GM19455 (cell line): ENCODE results near the gene GATB.

Source experiments
- ATAC-seq: cut with Tn5 transposase; IDR thresholded peaks from one replicate; pipeline ENCODE4 v1.9.1; 2021; ENCODE audit not compliant: unreplicated experiment

GATB gene

DNA sequence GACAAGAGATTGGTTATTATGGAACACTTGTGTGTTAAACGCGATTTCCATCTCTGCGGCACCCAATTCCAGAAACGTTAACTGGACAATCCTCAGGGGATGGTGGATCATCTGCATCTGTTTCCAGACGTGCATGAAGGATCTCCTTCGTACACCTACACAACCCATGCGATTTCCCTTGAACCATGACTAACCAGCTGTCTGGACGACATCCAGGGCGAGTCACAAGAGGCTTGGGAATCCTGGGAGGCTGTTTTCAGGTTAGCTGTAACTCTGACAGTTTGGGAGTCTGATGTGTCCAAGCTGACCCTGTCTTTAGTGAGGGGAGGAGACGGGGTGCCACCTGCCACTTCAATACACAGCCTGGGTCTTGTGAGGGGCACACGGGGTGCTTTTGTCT, 84.5 kb downstream of the GATB start:
- ATAC-seq, result no peak

DNA sequence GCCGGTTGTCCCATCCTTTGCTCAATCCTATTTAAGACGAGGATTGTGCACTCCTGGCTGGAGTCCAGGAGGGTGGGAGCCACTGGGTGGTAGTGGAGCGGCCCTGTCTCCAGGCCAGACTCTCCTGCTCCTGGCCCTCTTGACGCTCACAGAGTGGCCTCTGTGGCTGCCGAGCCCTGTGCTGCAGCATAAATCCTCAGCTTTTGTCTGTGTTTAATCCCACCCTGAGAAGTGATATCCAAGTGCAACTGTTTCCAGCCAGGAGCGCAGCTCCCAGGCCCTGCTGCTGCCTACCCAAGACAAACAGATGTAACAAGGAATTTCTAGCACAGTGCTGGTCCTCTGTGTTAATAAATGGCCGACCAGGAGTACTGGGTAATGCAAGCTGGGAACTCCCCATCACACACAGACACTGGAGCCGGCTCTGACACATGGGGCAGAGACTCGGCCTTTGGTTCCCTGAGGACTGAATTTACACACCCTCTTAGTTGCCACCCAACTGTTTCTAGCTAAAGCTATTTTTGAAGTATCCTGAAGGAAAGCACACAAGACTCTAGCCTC, 85.3 kb downstream of the GATB start:
- no peak for ATAC-seq

DNA sequence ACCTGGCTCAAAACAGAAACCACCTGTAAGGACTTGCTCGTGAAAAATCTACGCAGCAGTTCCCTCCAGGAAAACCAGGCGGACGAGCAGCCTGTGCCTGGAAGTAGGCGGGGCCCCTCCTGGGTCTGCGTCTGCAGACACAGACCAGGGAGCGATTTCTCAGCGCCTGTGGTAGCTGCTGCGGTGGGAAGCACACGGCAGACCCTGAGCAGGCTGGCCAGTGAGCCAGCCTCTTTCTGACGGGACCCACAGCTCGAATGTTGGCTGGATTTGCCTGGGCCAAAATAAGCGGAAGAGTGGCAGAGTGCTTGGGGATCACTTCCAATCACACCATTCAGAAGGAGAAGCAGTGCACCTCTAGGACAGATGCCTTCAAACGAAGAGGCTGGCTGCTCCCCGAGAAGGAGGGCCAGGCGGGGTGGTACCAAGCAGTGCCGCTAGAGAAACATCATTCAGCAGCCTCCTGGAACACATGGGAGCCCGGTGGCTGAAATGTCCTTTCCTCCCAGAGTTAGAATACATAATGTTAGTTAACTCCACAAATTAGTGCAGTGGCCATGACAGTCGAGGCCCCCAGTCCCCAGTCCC, 85.9 kb downstream of the GATB start:
- no peak for ATAC-seq

DNA sequence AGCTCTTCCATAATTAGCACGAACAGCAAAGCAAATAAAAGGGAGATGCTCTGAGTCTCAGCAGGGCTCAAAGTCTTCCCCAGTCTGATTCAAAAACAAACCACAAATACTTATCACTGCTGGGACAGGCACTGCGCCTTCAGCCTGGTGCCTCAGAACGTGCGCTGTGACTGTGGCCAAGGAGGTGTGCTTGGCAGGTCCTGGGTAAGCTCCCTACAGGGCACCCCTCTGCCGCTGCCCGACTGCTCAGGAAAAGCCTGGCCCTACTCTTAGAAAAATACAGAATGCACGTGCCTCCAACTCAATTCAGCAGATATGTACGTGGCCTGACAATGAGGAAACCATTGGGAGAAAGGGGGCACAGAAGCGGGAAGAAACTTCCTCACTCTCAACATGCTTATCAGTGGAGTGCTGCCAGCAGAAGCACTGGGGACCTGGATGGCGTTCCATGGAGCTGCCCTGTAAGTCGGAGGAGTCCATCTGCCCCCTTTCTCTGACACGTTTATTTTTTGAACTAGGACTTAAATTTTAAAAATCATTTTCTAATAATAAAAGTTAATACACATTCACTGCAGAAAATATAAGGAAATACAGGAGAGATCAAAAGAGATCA, 86.8 kb downstream of the GATB start:
- no peak for ATAC-seq

DNA sequence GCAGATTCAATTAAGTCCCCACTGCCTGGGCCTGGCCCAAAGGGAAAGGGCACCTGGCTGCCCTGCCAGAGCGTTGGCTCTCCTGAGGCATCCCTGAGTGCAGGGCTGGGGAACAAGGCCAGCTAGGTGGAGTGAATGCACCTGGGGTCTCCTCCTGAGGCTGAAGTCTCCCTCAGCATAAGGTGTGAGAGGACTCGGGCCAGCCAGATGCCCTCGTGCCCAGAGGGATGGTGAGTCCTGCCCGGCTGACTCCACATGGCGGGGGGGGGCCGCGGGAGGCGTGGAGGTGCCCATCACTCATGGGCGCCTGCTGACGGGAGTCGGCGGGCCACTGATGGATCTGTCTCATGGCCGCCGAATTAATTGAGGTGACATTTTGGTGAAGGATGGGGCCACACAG, 87.8 kb downstream of the GATB start:
- no peak for ATAC-seq

DNA sequence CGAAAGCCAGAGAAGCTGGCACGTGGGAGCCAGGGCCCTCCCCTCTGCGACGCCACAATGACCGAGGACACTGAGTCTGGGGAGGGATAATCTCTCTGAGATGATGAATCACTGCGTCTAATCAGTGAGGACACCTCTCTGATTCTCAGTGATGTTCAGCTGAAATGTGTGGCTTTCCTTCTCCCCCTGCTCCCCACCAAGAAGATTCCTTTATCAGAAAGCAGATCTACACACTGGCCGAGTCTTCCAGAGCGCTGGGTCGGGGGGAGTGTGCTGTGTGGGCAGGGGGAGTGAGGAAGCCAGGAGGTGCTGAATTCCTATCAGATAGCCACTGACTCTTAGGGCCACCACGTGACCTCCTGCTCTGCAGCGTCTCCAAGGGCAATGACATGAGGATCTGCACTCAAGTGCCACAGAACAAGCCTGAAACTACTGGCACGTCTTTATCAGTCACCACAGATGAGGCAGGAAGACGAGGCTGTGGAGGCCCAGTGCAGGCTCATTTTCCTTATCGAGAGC, 89.2 kb downstream of the GATB start:
- ATAC-seq, result no peak

DNA sequence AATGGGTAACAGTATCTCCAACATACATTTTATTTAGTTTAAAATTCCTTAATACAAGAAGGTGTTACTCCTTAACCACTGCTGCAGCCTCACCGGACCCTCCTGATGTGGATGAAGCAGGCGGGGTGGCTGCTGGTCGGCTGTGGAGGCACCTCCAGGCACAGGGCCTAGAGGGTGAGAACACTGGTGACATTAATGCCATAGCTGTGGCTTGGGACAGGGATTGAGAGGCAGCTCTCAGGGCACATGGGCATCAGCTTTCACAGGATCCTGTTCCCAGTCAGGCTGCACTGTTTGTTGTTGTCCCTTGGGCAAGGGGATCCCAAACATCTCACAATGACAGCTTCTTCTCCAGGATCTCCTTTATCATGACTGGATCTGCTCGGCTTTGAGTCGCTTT, 90.0 kb downstream of the GATB start:
- no peak for ATAC-seq

DNA sequence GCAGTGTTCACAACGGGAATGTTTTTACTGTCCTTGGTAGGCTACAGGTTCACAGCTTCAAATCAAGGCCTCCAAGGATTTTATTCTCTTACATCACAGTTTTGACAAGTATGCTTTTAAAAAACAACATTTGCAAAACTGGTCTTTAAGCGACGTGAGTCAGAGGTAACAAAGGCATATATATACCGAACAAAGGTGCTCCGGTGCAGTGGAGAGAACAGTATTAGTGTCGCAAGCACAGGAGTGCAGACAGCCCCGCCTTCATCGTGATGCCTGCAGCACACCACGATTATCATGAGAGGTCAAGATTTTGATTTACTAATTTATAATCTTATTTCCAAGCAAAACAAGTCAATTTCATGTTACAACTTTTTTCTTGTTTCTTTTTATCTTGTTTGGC, 90.8 kb downstream of the GATB start:
- no peak for ATAC-seq

DNA sequence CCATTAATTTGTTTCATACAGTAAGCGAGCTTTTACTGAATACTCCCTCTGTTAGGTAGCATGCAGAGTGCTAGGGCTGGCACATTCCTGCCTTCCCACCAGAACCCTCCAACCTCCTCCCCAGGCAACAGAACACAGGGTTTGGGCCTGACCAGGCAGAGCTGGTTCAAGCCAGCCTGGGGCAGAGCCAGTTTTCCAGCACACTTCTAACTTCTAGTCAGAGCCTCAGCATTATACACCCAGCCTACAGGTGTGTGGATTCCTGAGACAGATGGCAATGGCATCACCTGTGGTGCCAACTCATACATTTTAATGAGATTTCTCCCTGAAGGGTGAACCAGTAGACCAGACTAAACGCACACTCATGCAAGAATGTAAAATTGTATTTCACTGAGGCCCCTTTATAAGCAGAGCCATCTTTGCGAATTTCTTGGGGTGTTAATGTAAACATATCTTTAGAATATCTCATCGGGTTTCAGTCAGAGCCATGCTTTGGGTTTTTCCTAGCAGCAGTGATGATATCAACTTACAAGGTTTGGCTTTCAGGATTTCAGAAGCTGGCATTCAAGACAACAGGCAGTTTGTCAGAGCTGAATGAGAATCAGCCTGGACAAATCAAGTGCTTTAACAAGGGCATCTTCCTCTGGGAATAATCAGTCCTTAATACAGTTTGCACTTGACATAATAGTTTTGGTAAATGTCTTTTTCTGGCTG, 92.0 kb downstream of the GATB start:
- no peak for ATAC-seq

DNA sequence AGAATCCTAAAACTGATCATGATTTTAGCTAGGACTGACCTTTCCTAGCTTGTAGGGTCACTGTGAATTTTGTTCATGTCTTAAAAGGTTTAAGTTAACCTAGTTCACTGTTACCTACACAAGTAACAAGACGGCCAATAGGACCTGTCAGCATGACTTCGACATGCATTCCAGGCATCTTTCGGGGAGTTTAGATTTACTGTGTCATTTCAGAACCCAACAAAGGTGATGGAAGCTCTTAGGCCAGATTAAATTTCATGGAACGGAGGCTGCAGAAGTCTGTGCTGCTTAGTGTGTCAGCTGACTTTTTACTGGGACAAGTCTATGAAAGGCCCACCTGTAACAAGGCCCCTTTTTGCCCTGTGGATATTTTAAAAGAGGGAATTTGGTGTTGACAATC, 93.1 kb downstream of the GATB start:
- ATAC-seq, result no peak

DNA sequence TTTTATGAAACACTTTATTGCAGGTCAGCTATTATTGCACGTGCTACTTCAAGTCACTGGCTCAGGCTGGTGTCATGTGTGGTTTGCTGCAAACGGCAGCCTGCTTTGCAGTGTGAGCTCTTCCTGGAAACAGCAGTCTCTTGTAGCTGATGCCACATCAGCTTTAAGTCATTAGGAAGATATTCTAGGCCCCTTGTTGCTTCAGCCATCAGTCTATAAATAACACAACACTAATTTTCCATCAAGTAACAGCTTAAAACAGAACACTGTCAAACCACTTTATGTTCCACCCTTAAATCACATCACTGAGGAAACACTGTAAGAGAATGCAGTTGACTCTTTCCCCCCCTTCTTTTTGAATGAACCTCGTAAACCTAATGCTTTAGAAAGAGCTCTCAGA, 93.8 kb downstream of the GATB start:
- no peak for ATAC-seq

DNA sequence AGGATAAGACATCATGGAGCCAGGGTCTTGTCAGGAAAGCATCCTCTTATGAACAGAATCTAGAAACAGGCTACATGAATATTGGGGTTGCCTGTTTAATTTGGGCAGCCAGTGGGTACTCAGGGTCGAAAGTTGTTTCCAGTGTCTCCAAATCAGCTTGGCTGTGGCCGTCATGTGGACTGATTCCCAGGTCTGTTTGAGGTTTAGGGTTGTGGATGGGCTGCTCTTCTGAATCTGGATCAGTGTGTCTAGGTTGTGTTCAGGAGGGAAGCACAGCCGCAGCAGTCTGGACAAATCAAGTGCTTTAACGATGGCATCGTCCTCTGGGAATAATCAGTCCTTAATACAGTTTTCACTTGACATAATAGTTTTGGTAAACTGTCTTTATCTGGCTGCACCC, 94.3 kb downstream of the GATB start:
- no peak for ATAC-seq

DNA sequence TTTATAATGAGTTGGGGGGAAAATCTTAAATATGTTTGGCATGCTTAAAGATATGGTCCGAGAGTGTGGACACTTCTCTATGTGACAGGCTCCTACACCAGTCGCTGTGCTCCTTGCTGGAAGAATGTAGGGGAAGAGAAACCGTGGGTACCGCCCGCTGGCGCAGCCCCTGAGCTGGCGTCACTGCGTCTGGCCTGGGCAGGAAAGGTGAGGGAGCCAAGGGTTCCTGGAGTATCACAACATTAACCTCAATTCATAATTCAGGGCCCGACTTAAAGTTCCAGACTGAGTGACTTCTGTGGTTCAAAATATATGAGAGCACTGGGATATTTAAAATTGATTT, 95.1 kb downstream of the GATB start:
- no peak for ATAC-seq

DNA sequence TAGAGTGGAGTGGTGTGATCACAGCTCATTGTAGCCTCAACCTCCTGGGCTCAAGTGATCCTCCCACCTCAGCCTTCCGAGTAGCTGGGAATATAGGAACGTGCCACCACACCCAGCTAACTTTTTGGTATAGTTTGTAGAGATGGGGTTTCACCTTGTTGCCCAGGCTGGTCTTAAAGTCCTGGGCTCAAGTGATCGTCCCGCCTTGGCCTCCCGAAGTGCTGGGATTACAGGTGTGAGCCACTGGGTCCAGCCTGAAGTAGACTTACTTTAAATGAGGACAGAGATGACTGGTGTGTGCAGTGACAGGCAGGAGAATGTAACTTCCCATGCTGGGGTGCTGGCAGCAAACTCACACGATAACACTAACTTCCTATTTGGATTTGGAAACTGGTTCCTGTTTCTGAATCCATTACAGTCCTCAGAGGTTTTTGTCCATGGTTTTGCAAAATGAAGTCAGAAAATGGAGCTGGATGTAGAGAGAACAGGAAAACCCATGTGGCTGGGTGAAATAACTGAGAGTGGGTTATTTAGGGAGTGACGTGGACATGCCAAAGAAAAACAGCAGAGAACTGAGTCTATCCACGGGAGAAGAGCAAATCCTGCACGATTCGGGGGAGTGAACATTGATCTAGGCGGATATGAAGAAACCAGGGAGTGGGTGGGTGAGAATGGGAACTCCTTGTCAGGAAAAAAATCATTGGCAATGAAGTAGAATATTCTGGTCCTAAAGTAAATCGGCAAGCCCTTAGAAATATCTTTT, 95.6 kb downstream of the GATB start:
- no peak for ATAC-seq

DNA sequence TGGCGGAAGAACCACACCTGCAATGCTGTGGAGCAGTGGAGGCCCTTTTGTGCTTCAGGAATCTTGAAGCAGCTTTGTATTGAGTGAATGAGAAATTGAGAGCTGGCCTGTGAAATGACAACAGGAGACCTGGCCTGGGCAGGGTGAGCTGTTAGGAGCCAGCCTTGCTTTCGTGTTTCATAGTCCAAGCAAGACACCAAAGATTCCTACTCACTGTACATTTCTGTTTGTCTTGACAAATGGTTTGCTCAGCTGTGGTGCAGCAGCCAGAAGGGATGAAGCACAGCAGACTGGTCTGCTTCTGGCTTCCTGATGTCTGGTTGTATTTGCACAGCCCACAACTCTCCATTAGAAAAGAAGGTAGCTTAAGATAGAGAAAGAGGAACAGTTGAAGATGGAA, 96.5 kb downstream of the GATB start:
- ATAC-seq, result no peak

DNA sequence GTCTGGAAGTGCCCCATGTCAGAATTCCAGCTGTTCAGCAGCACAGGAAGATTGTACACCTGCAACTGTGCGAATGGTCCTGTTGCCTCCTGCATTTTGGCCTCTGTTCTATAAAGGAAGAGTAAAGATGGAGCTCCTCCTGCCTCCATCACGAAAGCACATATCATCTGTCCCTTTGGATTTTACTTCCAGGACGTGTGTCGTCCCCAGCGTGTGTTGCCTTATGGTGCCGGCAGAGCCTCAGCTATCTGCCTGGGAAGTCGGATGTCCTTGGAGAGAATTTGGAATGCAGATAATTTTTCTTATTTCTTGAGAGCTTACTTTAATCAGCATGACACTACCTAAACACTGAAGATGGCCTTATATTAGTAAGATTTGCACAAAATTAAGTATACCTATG, 97.7 kb downstream of the GATB start:
- no peak for ATAC-seq

DNA sequence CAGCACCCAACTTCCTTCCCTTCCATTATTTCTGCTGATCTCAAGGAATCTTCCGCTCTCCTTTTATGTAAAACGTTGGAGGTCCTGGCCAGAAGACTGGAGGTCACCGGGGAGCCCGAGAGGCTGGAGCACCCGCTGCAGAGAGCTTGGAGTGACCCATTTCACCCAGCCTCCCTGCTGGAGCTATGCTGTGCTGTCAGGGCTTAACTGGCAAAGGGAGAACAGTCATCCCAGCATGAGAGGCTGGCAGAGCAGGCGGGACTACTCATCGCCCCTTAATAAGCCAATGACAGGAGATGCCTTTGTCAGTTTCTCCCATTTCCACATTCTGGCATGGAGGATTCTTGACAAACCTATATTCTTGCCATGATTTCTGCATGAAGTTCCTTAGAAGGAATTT, 98.9 kb downstream of the GATB start:
- no peak for ATAC-seq

DNA sequence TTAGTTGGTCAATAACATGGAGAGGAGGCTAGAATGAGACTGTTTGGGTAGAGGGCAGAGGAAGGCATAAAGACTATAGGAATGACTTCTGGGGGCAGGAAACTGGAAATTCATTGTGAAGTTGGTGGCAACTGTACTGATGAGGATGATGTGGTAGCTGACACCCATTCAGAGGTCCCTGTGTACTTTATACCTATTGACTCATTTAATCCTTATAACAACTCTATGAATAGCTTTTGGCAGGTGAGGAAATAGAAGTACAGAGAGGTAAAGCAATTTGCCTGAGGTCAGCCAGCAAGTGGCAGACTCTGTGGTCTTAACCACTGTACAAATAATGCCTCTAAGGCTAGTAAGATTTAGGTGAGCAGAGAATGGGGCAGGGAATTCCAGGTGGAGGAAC, 100.1 kb downstream of the GATB start:
- ATAC-seq, result no peak

DNA sequence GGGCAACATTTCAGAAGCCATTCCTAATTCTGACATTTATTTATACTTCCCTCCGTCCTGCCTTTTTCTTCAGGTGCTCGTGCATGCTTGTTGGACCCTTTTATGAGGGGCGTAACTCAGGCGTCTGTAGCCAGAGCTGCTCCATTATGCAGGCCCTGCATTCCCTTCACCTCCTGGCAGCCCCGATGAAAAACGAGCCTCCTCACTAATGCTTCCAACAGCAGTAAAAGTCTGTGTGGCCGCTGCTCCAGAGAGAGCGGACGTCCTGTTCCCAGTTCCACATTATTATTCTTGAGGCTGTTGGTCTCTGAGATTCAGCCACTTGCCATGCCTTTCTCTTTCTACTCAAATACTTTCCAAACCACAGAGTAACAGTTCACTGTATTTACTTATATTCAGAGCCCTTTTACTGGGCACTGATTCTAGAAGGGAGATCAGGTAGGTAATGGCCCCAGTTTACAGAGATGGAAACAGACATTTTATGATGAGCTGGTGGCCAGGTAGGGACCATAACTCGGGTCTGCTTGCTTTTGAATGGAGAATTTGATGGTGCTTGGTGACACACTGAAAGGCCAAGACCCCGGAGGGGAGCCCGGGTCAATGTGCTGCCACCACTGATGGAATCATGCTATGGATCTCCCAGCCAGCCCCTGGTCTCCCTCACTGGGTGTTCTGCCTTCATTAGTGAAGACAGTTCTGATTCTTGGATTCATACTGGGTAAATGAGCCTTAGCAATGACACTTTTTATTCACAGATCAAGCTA, 101.0 kb downstream of the GATB start:
- no peak for ATAC-seq

DNA sequence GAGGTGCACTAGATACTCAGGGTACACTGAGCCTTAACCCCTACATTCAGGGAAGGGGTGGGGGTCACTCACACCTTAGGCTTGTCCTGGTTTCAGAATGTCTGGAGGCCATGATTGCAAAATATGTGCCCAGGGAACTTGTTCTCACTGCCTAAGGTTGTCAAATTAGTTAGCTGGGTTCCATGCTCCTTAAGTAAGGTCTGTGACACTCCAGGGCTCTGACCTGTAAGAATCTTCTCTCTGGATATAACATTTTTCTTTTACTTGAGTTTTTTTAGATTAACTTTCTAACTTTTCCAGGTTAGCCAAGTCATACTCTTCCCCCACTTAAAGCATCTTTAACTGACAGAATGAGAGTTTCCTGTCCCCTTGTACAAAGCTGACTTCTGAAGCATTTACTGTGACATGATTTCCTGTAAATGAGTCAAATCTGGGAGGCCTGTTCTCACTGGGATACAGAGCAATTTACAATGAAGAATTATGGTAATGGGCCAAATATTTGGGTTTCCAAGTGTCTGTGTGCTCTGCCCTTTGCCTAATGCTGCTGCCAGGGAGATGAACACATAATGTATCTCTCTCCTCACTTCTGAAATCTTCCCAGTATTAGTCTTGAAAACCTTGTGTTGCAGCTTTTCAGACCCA, 101.7 kb downstream of the GATB start:
- ATAC-seq, result no peak
